BE2C (cell line): Measurements from ENCODE around the gene GLS.
A peak's percentile ranks its signal among the peaks of the same experiment; 100 is the strongest.

Experiments used
- DNase-seq: peaks from one replicate; pipeline ENCODE4 v3.0.0-alpha.2; 2020
- H3K27me3 ChIP-seq: fragments of 250-450 bp; sonication (Bioruptor Pico); 2 replicates; pipeline ENCODE4 v1.5.1; 2020; ENCODE audit warnings: mild to moderate bottlenecking
- H3K36me3 ChIP-seq: fragments of 250-450 bp; sonication (Bioruptor Pico); 2 replicates; pipeline ENCODE4 v1.5.1; 2020; ENCODE audit warnings: mild to moderate bottlenecking
- H3K4me1 ChIP-seq: fragments of 250-450 bp; sonication (Bioruptor Pico); 2 replicates; pipeline ENCODE4 v1.5.1; 2020
- H3K4me3 ChIP-seq: 2 replicates; pipeline ENCODE4 v1.5.1; 2011; ENCODE audit warnings: low read depth, low read length
- H3K9me3 ChIP-seq: fragments of 250-450 bp; sonication (Bioruptor Pico); 2 replicates; pipeline ENCODE4 v1.5.1; 2020
- CTCF ChIP-seq: IDR thresholded peaks from 2 replicates; pipeline ENCODE4 v1.5.1; 2012; ENCODE audit warnings: mild to moderate bottlenecking, low read depth, low read length

GLS gene

GRCh38 chr2:190837952-190838361 lies 42.7 kb upstream of the GLS start:
- DNase-seq: no peak
- no peak overlapping the region for H3K4me3 ChIP-seq
- no peaks in the 10 kb centered on the region for H3K27me3 ChIP-seq
- H3K36me3 ChIP-seq: no peaks in the 10 kb centered on the region
- TF ChIP-seq CTCF: no peak
- H3K9me3 ChIP-seq: no peaks in the 10 kb centered on the region; the same call in 1 of the 2 replicates
- H3K4me1 ChIP-seq: no peaks in the 10 kb centered on the region; the same call in 1 of the 2 replicates

- no peaks in the 10 kb centered on the region; the same call in 1 of the 2 replicates for H3K9me3 ChIP-seq
- no peaks in the 10 kb centered on the region for H3K27me3 ChIP-seq
- H3K4me3 ChIP-seq: no peak overlapping the region
- H3K4me1 ChIP-seq: no peaks in the 10 kb centered on the region; the same call in 1 of the 2 replicates
- DNase-seq: no peak
- no peak for TF ChIP-seq CTCF
- no peaks in the 10 kb centered on the region for H3K36me3 ChIP-seq
Observed at GRCh38 chr2:190838492-190838910, 42.1 kb upstream of the GLS start.

- no peak for TF ChIP-seq CTCF
- H3K4me1 ChIP-seq: no peaks in the 10 kb centered on the region; the same call in 1 of the 2 replicates
Observed at GRCh38 chr2:190840569-190841172, 40.0 kb upstream of the GLS start.

GRCh38 chr2:190841707-190842505 lies 38.7 kb upstream of the GLS start:
- Histone ChIP-seq H3K4me3 (no peak overlapping the region), H3K36me3 (no peaks in the 10 kb centered on the region), H3K4me1 (no peaks in the 10 kb centered on the region; the same call in 1 of the 2 replicates), H3K27me3 (no peaks in the 10 kb centered on the region), H3K9me3 (no peaks in the 10 kb centered on the region; the same call in 1 of the 2 replicates)
- DNase-seq: no peak
- TF ChIP-seq CTCF: no peak

More at GRCh38 chr2:190840569-190841172, 40.0 kb upstream of the GLS start:
- peak; percentile 20 for DNase-seq
- no peak overlapping the region for H3K4me3 ChIP-seq
- no peaks in the 10 kb centered on the region; the same call in 1 of the 2 replicates for H3K9me3 ChIP-seq
- no peaks in the 10 kb centered on the region for H3K27me3 ChIP-seq
- H3K36me3 ChIP-seq: no peaks in the 10 kb centered on the region

GRCh38 chr2:190842606-190843104 lies 38.0 kb upstream of the GLS start:
- Histone ChIP-seq H3K4me3 (no peak overlapping the region), H3K9me3 (no peaks in the 10 kb centered on the region; the same call in 1 of the 2 replicates), H3K36me3 (no peaks in the 10 kb centered on the region), H3K27me3 (no peaks in the 10 kb centered on the region), H3K4me1 (no peaks in the 10 kb centered on the region; the same call in 1 of the 2 replicates)
- no peak for TF ChIP-seq CTCF
- no peak for DNase-seq
